Smooth muscle cell of the coronary artery (primary cell): ENCODE data around the gene NSL1. TPM values are rescaled to one million over a fixed set of nuclear protein-coding genes. Genes with fewer than 3 reads are reported as not detected.

Experiments used
- total RNA-seq: library from RNA; depleted of rRNA; stranded (reverse); fragments of >200 nt; gene quantifications from 2 replicates; pipeline ENCODE4 v1.2.3, GENCODE V29; 2014; ENCODE audit warnings: low replicate concordance

NSL1 gene, protein sequence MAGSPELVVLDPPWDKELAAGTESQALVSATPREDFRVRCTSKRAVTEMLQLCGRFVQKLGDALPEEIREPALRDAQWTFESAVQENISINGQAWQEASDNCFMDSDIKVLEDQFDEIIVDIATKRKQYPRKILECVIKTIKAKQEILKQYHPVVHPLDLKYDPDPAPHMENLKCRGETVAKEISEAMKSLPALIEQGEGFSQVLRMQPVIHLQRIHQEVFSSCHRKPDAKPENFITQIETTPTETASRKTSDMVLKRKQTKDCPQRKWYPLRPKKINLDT
- 10.5 and 19.5 TPM in 2 replicates for total RNA-seq

DNA sequence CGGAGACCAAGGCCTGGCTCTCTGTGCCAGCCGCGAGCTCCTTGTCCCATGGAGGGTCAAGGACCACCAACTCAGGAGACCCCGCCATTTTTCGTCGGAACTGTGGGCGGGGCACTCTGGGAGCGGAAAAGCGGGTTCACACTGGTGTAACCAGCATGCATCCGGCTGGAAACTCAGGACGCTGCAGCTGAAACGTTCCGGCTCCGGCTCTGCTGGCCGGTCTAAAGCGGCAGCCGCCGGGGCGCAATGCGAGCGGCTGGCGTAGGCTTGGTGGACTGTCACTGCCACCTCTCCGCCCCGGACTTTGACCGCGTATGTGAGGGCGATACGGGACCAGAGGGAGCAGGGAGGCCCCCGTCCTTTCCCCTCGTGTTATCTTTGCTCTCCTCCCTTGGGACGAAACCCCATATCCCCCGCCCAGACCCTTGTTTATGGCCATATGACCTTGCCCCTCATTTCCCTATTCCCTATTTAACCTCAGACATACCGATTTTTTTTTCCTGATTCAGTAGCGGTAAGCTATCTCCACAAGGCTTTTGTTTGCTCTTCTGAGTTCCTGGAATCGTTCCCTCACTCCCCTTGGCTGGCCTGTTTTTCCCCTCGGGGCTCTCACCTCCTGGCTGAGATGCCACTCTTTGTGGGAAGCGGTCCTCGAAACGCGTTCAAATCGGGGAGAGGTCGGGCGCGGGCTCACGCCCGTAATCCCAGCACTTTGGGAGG is at the start of gene NSL1, which contains the start of gene TATDN3:
Gene NSL1, minus strand, starts transcription at position 102 of the 720 bp plus-strand sequence. Its CDS starts 14 bp downstream, at position 88.
Gene TATDN3, plus strand, starts transcription at position 219 of the 720 bp plus-strand sequence. Its CDS starts 28 bp downstream, at position 247.

DNA sequence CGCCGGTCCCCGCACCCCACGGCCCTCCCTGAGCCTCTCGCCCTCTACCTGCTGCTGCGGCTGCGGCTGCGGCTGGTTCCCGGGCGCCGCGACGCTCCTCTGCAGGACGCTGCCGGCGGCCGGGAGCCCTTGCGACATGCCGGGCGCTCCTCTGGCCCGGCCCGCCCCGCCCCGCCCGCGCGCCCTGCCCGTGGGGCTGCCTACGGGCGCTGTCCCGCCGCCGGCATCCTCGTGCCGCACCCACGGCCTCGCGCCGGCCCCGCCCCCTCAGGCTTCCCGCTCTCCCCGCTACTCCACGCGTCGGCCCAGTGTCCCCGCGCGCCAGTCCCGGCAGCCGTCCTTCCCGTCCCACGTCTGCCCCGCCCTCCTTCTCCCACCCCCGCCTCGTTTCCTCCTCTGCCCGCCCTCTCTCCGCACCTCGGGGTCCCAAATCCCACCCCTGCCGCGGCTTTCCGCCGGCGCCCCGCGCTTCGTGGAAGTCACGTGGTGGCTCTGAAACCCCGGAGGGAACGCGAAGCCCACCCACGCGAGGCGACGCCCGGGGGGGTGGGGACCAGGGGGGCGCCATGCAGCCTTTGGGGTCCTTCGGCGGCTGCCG is 91.9 kb downstream of the NSL1 start, which contains the start of gene BATF3:
Gene BATF3, minus strand, starts transcription at position 216 of the 598 bp plus-strand sequence. Its CDS starts 78 bp downstream, at position 138.

Other genes starting within 250 kb of the NSL1 start
- 2.3 and 3.2 TPM in 2 replicates for gene ATF3, start 183.0 kb downstream of the NSL1 start, total RNA-seq
- gene BATF3, start 91.9 kb downstream of the NSL1 start, total RNA-seq: 0.60 and 1.2 TPM in 2 replicates
- gene TATDN3, start 117 bp upstream of the NSL1 start, total RNA-seq: 10.7 and 11.8 TPM in 2 replicates
- not detected in 2 replicates for gene SPATA45, start 55.9 kb upstream of the NSL1 start, total RNA-seq
- gene FLVCR1, start 66.5 kb upstream of the NSL1 start, total RNA-seq: 5.6 TPM in 2 replicates
- gene VASH2, start 158.8 kb upstream of the NSL1 start, total RNA-seq: 0.30 and 0.94 TPM in 2 replicates
- 28.7 and 32.2 TPM in 2 replicates for gene ANGEL2, start 224.1 kb upstream of the NSL1 start, total RNA-seq